M059J (cell line): ENCODE results near the gene MAP3K7. TPM values are rescaled to one million over a fixed set of nuclear protein-coding genes. Genes with fewer than 3 reads are reported as not detected.

Experiments
- DNase-seq: peaks from one replicate; pipeline ENCODE4 v3.0.0-alpha.2; 2012; ENCODE audit warnings: low read depth
- total RNA-seq: library from RNA; depleted of rRNA; stranded (reverse); fragments of >200 nt; shearing (Covaris generic); gene quantifications from 2 replicates; pipeline ENCODE4 v1.2.3, GENCODE V29; 2014

MAP3K7 gene
- total RNA-seq, 1 experiment from 2014 or later, result 20.5 TPM

GRCh38 chr6:90530882-90531281, 56.0 kb downstream of the MAP3K7 start:
- no peak for DNase-seq

DNA sequence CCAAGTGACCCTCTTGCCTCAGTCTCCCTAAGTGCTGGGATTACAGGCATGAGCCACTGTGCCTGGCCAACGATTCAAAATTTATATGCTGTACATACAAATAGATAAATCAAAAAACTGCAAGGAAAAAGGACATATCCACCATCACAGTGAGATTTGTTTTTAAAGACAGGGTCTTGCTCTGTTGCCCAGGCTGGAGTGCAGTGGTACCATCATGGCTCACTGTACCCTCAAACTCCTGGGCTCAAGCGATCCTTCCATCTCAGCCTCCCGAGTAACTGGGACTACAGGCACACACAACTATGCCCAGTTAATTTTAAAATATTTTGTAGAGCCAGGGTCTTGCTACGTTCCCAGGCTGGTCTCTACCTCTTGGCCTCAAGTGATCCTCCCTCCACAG, 61.5 kb downstream of the MAP3K7 start:
- DNase-seq, result no peak

- no peak for DNase-seq
These were observed 63.0 kb downstream of the MAP3K7 start for GRCh38 chr6:90523779-90524310.

DNA sequence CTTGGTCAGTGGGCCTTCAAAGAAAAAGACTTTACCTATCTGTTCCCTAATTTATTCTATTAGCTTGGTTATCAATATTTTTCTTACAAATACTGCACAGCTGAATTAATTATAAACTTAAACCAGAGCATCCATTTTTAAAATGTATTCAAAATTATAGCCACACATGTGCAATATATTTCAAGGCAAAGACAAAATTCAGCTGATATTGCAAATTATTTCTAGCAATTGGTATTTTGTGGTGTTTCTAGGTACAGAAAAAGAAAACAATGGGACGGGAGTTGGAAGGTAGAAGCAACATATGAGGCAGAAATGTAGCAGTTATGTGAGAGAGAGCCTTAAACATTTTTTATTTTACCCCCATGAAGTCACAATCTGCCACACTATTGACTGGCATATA, 64.9 kb downstream of the MAP3K7 start:
- DNase-seq, result no peak

GRCh38 chr6:90516074-90516660, 70.7 kb downstream of the MAP3K7 start:
- DNase-seq, result no peak

DNA sequence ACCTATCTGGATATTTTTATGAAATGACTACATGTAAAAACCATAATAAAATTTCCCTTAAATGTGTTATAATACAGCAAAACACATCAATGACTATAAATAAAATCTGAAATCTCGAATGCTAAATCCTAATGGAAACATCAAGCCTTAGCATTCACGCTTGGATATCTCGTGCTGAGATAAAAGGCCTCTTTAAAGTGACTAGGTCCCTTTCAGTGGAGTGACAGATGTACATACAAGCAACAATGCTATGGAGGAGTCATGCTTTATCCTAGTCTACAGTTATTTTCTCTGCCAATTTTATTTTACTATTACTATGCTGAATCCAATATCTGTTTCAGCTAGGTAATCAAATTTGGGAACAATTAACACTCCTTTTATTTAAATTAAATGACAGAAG, 72.4 kb downstream of the MAP3K7 start:
- DNase-seq, result no peak

DNA sequence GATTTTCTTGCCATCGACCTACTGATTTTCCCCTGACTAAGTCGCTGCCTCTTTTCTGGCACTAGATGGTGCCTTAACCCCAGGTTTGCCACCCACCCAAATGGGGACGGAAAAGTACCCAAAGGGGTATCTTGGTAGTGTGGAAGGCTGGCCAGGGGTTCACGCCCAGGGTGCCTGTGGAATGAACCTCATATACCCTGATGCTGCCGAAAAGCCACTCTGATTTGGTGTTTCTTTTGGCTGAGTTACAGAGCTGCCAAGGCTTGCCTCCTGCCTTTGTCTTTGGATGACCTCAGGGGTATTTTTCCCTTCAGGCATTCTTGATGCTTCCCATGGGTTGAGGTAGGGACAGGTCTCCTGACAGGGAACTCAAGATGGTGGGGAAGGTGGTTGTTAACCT, 78.1 kb downstream of the MAP3K7 start:
- no peak for DNase-seq

GRCh38 chr6:90502866-90503407, 83.9 kb downstream of the MAP3K7 start:
- DNase-seq, result peak; percentile 5

GRCh38 chr6:90502381-90502780, 84.5 kb downstream of the MAP3K7 start:
- DNase-seq, result no peak

GRCh38 chr6:90500458-90500857, 86.4 kb downstream of the MAP3K7 start:
- DNase-seq, result no peak

GRCh38 chr6:90497411-90497810, 89.5 kb downstream of the MAP3K7 start:
- DNase-seq, result no peak

GRCh38 chr6:90496258-90497016, 90.4 kb downstream of the MAP3K7 start:
- DNase-seq, result no peak

DNA sequence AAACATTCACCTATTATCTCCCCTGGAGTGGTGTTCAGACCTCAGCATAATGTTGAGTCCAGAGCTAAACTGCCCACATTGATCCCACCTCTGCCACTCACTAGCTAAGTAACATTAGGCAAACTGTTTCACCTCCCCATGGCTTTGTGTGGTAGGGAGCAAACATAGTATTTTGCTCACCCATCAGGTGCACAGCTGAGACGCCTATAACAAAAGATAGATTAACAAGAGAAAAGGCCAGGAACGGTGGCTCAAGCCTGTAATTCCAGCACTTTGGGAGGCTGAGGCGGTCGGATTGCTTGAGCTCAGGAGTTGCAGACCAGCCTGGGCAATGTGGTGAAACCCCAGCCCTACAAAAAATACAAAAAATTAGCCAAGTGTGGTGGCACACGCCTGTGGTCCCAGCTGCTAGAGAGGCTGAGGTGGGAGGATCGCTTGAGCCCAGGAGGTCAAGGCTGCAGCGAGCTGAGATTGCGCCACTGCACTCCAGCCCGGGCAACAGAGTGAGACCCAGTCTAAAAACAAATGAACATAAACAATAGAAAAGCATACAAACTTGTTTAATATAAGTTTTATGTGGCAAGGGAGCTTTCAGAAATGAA, 91.6 kb downstream of the MAP3K7 start:
- no peak for DNase-seq

- DNase-seq, result no peak
These were observed 92.6 kb downstream of the MAP3K7 start for GRCh38 chr6:90494067-90494780.

DNA sequence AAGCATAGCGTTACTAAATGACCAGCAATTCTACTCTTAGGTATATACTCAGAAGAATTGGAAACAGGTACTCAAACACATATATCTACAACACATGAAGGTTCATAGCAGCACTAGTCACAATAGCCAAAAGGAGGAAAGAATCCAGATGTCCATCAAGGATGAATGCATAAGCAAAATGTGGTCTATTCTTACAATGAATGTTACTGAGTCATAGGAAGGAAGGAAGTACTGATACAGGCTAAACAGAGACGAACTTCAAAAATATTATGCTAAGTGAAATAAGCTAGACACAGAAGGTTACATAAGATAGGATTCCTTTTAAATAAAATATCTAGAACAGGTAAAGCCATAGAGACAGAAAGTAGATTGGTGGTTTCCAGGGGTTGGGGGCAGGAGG, 93.5 kb downstream of the MAP3K7 start:
- peak; percentile 10 for DNase-seq

DNA sequence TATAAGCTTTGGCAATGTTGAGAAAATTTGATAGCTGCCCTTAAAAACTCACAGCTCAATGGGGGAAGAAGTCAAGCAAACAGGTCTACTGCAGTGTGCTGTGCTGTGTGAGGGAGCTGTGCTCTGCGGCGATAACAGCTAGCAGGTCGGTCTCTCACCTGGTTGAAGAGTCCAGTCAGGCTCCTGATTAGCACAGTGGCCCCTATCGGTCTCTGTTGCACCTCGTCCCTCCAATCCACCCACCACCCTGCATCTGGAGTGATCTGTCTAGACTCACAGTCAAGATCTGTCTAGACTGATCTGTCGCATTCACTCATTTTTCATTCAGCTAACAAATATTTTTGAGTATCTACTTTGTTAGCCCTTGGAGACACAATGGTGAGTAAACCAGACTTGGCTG, 94.1 kb downstream of the MAP3K7 start:
- DNase-seq, result no peak

GRCh38 chr6:90492369-90492768, 94.5 kb downstream of the MAP3K7 start:
- DNase-seq, result no peak

GRCh38 chr6:90490030-90490716, 96.7 kb downstream of the MAP3K7 start:
- DNase-seq, result no peak

GRCh38 chr6:90488816-90489215, 98.1 kb downstream of the MAP3K7 start:
- DNase-seq, result no peak

DNA sequence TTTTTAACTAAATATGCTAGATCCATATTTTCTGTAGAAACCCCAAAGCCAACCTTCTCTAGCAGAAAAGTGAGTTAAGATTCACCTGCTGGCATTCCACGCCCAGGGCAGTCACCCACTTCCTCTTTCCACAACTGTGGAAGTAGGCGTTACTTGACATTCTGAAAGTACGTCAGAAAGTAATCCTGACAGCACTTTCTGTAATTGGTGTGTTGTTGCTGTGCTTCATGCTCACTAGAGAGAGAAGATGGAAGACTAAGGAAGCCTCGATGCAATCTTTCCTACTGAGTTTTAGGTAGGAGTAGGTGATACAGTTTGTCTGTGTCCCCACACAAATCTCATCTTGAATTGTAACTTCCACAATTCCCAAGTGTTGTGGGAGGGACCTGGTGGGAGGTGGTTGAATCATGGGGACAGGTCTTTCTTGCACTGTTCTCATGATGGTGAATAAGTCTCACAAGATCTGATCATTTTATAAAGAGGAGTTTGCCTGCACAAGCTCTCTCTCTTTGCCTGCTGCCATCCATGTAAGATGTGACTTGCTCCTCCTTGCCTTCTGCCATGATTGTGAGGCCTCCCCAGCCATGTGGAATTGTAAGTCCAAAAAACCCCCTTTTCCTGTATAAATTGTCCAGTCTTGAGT, 101.1 kb downstream of the MAP3K7 start:
- no peak for DNase-seq

- DNase-seq, result no peak
These were observed 102.0 kb downstream of the MAP3K7 start for GRCh38 chr6:90484903-90485302.
